Activated naive CD8-positive, alpha-beta T cell treated with anti-CD3 and anti-CD28 coated beads, Interleukin-2, amount 10 ng/mL, durations not matched to agents 7 days and 5 days (primary cell): ENCODE measurements around the gene ALG1L2. TPM values are rescaled to one million over a fixed set of nuclear protein-coding genes. Genes with fewer than 3 reads are reported as not detected.
"Not testable (repeated sequence)": the region's sequence is repeated elsewhere in the genome, so short reads cannot be mapped to it uniquely, and the experiment has no call there.

ENCODE experiments used
- ATAC-seq: fragments of 150-1000 bp; cut with Tn5 transposase; one replicate; pipeline ENCODE4 v1.10.0; 2021; ENCODE audit warnings: low read depth, moderate library complexity
- POLR2A ChIA-PET: fragments of 350-600 bp; sonication (Branson Sonifier 250); formaldehyde crosslinking; loops from one replicate; lab custom pipeline; 2021; ENCODE audit warnings: antibody characterized with exemption; lab: Charles Lee
- DNase-seq: peaks from one replicate; pipeline ENCODE4 v3.0.0; 2021
- H3K27ac Mint-ChIP-seq: one replicate; pipeline ENCODE4 v1.8.0; 2022; ENCODE audit warnings: mild to moderate bottlenecking, mixed read lengths
- H3K27me3 Mint-ChIP-seq: one replicate; pipeline ENCODE4 v1.8.0; 2022; ENCODE audit warnings: mild to moderate bottlenecking, moderate library complexity, mixed read lengths
- H3K36me3 Mint-ChIP-seq: one replicate; pipeline ENCODE4 v1.8.0; 2021; ENCODE audit warnings: mild to moderate bottlenecking, mixed read lengths
- H3K4me1 Mint-ChIP-seq: one replicate; pipeline ENCODE4 v1.8.0; 2021; ENCODE audit warnings: mixed read lengths
- H3K4me3 Mint-ChIP-seq: one replicate; pipeline ENCODE4 v1.8.0; 2022; ENCODE audit warnings: mild to moderate bottlenecking, moderate library complexity, mixed read lengths
- H3K9me3 Mint-ChIP-seq: one replicate; pipeline ENCODE4 v1.8.0; 2021; ENCODE audit warnings: mixed read lengths
- total RNA-seq, 2 experiments: library from RNA; stranded (reverse); gene quantifications; one replicate each; pipeline ENCODE4 v1.2.3, GENCODE V29; 2021

The ALG1L2 gene
- total RNA-seq, 2 experiments from 2014 or later, result 1.8 to 2.7 TPM

GRCh38 chr3:130083363-130084090 is 1.9 kb downstream of the ALG1L2 start:
- peaks cover 16% of the 10 kb centered on the region for H3K27me3 Mint-ChIP-seq
- POLR2A ChIA-PET, DNase-seq, H3K4me1 Mint-ChIP-seq, H3K27ac Mint-ChIP-seq, ATAC-seq, H3K4me3 Mint-ChIP-seq, H3K36me3 Mint-ChIP-seq, H3K9me3 Mint-ChIP-seq: not testable (repeated sequence)

- no peak for ATAC-seq
- DNase-seq, result no peak
- POLR2A ChIA-PET, result no interaction called here
- Mint-ChIP-seq H3K9me3 (peaks cover 2% of the 10 kb centered on the region), H3K27ac (no peak overlapping the region), H3K36me3 (no peaks in the 10 kb centered on the region), H3K4me3 (no peak overlapping the region), H3K27me3 (peaks cover 12% of the 10 kb centered on the region), H3K4me1 (peaks cover 3% of the 10 kb centered on the region)
Measured at GRCh38 chr3:130084436-130084980, 2.9 kb downstream of the ALG1L2 start.

- DNase-seq, result no peak
- Mint-ChIP-seq H3K4me1 (peaks cover 3% of the 10 kb centered on the region), H3K4me3 (no peak overlapping the region), H3K27me3 (peaks cover 11% of the 10 kb centered on the region), H3K36me3 (no peaks in the 10 kb centered on the region), H3K9me3 (peaks cover 2% of the 10 kb centered on the region), H3K27ac (no peak overlapping the region)
- POLR2A ChIA-PET, result no interaction called here
- no peak for ATAC-seq
Measured at GRCh38 chr3:130085881-130086280, 4.2 kb downstream of the ALG1L2 start.

- H3K9me3 Mint-ChIP-seq, H3K4me3 Mint-ChIP-seq, H3K4me1 Mint-ChIP-seq, DNase-seq, H3K27ac Mint-ChIP-seq, ATAC-seq, H3K36me3 Mint-ChIP-seq, POLR2A ChIA-PET: not testable (repeated sequence)
- H3K27me3 Mint-ChIP-seq, result peaks cover 11% of the 10 kb centered on the region
Measured at GRCh38 chr3:130086628-130087027, 5.0 kb downstream of the ALG1L2 start.

- Mint-ChIP-seq H3K4me3 (no peak overlapping the region), H3K27me3 (peaks cover 4% of the 10 kb centered on the region), H3K9me3 (peaks cover 2% of the 10 kb centered on the region), H3K36me3 (no peaks in the 10 kb centered on the region), H3K4me1 (no peaks in the 10 kb centered on the region), H3K27ac (no peak overlapping the region)
- ATAC-seq (no peak), DNase-seq (no peak)
- POLR2A ChIA-PET, result no interaction called here
Measured at GRCh38 chr3:130088061-130088460, 6.4 kb downstream of the ALG1L2 start.

- DNase-seq, POLR2A ChIA-PET, H3K36me3 Mint-ChIP-seq, H3K9me3 Mint-ChIP-seq, H3K27me3 Mint-ChIP-seq, H3K4me3 Mint-ChIP-seq, ATAC-seq, H3K4me1 Mint-ChIP-seq, H3K27ac Mint-ChIP-seq: not testable (repeated sequence)
Measured at GRCh38 chr3:130090681-130091080, 9.1 kb downstream of the ALG1L2 start.

GRCh38 chr3:130091958-130092357 is 10.3 kb downstream of the ALG1L2 start:
- POLR2A ChIA-PET, result no interaction called here
- no peak for DNase-seq

GRCh38 chr3:130093741-130094391 is 12.2 kb downstream of the ALG1L2 start:
- peak; percentile 42 for ATAC-seq
- Mint-ChIP-seq H3K27ac (peak overlapping the region; percentile 84), H3K36me3 (no peaks in the 10 kb centered on the region), H3K9me3 (no peaks in the 10 kb centered on the region), H3K27me3 (no peaks in the 10 kb centered on the region), H3K4me1 (peaks cover 14% of the 10 kb centered on the region), H3K4me3 (peak overlapping the region; percentile 60)
- peak; percentile 58 for DNase-seq
- POLR2A ChIA-PET, result no interaction called here

More at GRCh38 chr3:130091958-130092357, 10.3 kb downstream of the ALG1L2 start:
- H3K4me3 Mint-ChIP-seq, result no peak overlapping the region
- peaks cover 2% of the 10 kb centered on the region for H3K9me3 Mint-ChIP-seq
- no peak overlapping the region for H3K27ac Mint-ChIP-seq
- peaks cover 1% of the 10 kb centered on the region for H3K27me3 Mint-ChIP-seq
- H3K36me3 Mint-ChIP-seq, result no peaks in the 10 kb centered on the region
- ATAC-seq, result no peak
- H3K4me1 Mint-ChIP-seq, result peaks cover 8% of the 10 kb centered on the region

- ATAC-seq, H3K27me3 Mint-ChIP-seq, POLR2A ChIA-PET, H3K9me3 Mint-ChIP-seq, H3K36me3 Mint-ChIP-seq: not testable (repeated sequence)
- peaks cover 14% of the 10 kb centered on the region for H3K4me1 Mint-ChIP-seq
- peak overlapping the region; percentile 50 for H3K4me3 Mint-ChIP-seq
- peak overlapping the region; percentile 54 for H3K27ac Mint-ChIP-seq
- peak; percentile 46 for DNase-seq
Measured at GRCh38 chr3:130094491-130094941, 12.9 kb downstream of the ALG1L2 start.

GRCh38 chr3:130095858-130096257 is 14.2 kb downstream of the ALG1L2 start:
- H3K4me3 Mint-ChIP-seq, ATAC-seq: not testable (repeated sequence)

GRCh38 chr3:130097096-130097495 is 15.5 kb downstream of the ALG1L2 start:
- H3K4me1 Mint-ChIP-seq, result peaks cover 14% of the 10 kb centered on the region
- DNase-seq, POLR2A ChIA-PET, H3K27me3 Mint-ChIP-seq, H3K27ac Mint-ChIP-seq, H3K9me3 Mint-ChIP-seq, ATAC-seq, H3K36me3 Mint-ChIP-seq, H3K4me3 Mint-ChIP-seq: not testable (repeated sequence)

More at GRCh38 chr3:130095858-130096257, 14.2 kb downstream of the ALG1L2 start:
- H3K27me3 Mint-ChIP-seq, H3K27ac Mint-ChIP-seq, POLR2A ChIA-PET, H3K9me3 Mint-ChIP-seq, H3K36me3 Mint-ChIP-seq, DNase-seq: not testable (repeated sequence)
- H3K4me1 Mint-ChIP-seq, result peaks cover 14% of the 10 kb centered on the region

- POLR2A ChIA-PET, result not testable (repeated sequence)
Measured at GRCh38 chr3:130097690-130098638, 16.3 kb downstream of the ALG1L2 start.

More at GRCh38 chr3:130097690-130098638, 16.3 kb downstream of the ALG1L2 start:
- H3K4me3 Mint-ChIP-seq, H3K27ac Mint-ChIP-seq, H3K9me3 Mint-ChIP-seq, ATAC-seq, H3K27me3 Mint-ChIP-seq, H3K36me3 Mint-ChIP-seq: not testable (repeated sequence)
- H3K4me1 Mint-ChIP-seq, result peaks cover 14% of the 10 kb centered on the region
- peak; percentile 74 for DNase-seq
